Hepatocyte (in vitro differentiated cells): ENCODE results near the gene TCEANC2.

Experiments used
- EZH2phosphoT487 ChIP-seq: fragments of 200-600 bp; sonication (generic); IDR thresholded peaks from one replicate; pipeline ENCODE4 v1.6.1; 2018; ENCODE audit warnings: antibody characterized with exemption, mild to moderate bottlenecking, low read depth, moderate library complexity; ENCODE audit not compliant: unreplicated experiment, severe bottlenecking
- TF ChIP-seq, protein P1 (sequence below): fragments of 200-600 bp; sonication (generic); IDR thresholded peaks from 2 replicates; pipeline ENCODE4 v1.5.1; 2016; ENCODE audit warnings: antibody characterized with exemption, mild to moderate bottlenecking; ENCODE audit not compliant: poor library complexity

DNA sequence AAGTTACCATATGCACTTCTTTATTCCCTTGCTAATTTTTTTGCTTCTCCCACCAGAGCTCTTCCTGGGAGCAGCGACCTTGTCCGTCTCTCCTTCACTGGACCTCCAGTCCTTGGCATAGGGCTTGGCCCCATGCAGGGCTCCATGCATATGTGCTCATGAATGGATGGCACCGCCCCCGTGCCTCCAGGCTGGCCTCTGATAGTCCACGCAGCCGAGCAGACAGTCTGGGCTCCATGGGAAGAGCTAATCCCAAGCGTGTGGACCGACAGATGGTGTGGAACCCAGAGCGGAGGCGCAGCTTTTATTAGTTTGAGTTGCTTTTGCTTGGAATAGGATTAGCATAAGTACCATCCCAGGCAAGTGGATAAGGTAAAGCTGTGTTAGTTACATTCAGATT is 57.6 kb downstream of the TCEANC2 start:
- TF ChIP-seq, protein P1, sequence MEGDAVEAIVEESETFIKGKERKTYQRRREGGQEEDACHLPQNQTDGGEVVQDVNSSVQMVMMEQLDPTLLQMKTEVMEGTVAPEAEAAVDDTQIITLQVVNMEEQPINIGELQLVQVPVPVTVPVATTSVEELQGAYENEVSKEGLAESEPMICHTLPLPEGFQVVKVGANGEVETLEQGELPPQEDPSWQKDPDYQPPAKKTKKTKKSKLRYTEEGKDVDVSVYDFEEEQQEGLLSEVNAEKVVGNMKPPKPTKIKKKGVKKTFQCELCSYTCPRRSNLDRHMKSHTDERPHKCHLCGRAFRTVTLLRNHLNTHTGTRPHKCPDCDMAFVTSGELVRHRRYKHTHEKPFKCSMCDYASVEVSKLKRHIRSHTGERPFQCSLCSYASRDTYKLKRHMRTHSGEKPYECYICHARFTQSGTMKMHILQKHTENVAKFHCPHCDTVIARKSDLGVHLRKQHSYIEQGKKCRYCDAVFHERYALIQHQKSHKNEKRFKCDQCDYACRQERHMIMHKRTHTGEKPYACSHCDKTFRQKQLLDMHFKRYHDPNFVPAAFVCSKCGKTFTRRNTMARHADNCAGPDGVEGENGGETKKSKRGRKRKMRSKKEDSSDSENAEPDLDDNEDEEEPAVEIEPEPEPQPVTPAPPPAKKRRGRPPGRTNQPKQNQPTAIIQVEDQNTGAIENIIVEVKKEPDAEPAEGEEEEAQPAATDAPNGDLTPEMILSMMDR, result no peak
- TF ChIP-seq EZH2phosphoT487, result no peak
